HCEC 1CT (cell line): Measurements from ENCODE around the gene MYCL.

ENCODE experiments used
- DNase-seq: peaks from one replicate; pipeline ENCODE4 v3.0.0-alpha.2; 2017

The MYCL gene

GRCh38 chr1:39850606-39851216 lies 51.0 kb downstream of the MYCL start:
- DNase-seq: no peak

GRCh38 chr1:39849203-39849602 lies 52.5 kb downstream of the MYCL start:
- DNase-seq: no peak

- no peak for DNase-seq
Measured at GRCh38 chr1:39847940-39848339, 53.8 kb downstream of the MYCL start.

- no peak for DNase-seq
Measured at GRCh38 chr1:39846796-39847195, 54.9 kb downstream of the MYCL start.

GRCh38 chr1:39845569-39846566 lies 55.8 kb downstream of the MYCL start:
- DNase-seq: peak; percentile 20
